Measurements from ENCODE around the gene FXYD5. TPM values are rescaled to one million over a fixed set of nuclear protein-coding genes. Genes with fewer than 3 reads are reported as not detected.

The FXYD5 gene
- total RNA-seq, 1 experiment from 2014 or later, result 123 TPM

GRCh38 chr19:35179830-35180229 is 25.3 kb downstream of the FXYD5 start:
- H3K79me2 ChIP-seq (ENCODE audit: insufficient read depth, low read length), result no peaks in the 10 kb centered on the region
- H3K9me3 ChIP-seq (ENCODE audit: control insufficient read depth in 1 of 2, insufficient read depth in 1 of 2, low read depth in 1 of 2, low read length in 2 of 2), result no peaks in the 10 kb centered on the region
- no peak overlapping the region for H3K27ac ChIP-seq (ENCODE audit: low read depth, low read length)
- H3K4me3 ChIP-seq (replicated peaks in 1 of 2; ENCODE audit: low read depth in 1 of 2, low read length in 2 of 2), result no peak overlapping the region
- TF ChIP-seq YY1 (IDR thresholded peaks at IDR 0.05; ENCODE audit: extremely low read depth, insufficient replicate concordance, low read depth, low read length) (no peak), CTCF (IDR thresholded peaks at IDR 0.05 in 2 of 3, conservative IDR thresholded peaks at IDR 0.05 in 1 of 3; ENCODE audit: borderline replicate concordance in 1 of 3, insufficient read depth in 1 of 3, low read depth in 2 of 3, low read length in 2 of 3) (no peak), CBX3 (IDR thresholded peaks at IDR 0.05; ENCODE audit: low read depth) (no peak), ELF1 (IDR thresholded peaks at IDR 0.05; ENCODE audit: borderline replicate concordance, low read depth) (no peak), CEBPB (IDR thresholded peaks at IDR 0.05; ENCODE audit: low read depth) (no peak)
- H3K4me1 ChIP-seq (ENCODE audit: control insufficient read depth in 1 of 2, insufficient read depth in 2 of 2, low read length in 2 of 2), result peaks cover 5 to 24% of the 10 kb centered on the region in 2 experiments; a peak in 2 of 4 replicates
- H3K4me2 ChIP-seq (ENCODE audit: low read length), result no peak overlapping the region
- H2AFZ ChIP-seq (ENCODE audit: low read depth, low read length, poor library complexity, severe bottlenecking), result no peak overlapping the region
- ChIA-PET RAD21 (ENCODE audit: low non-redundant PET in 1 of 2, low total read pairs in 2 of 2, uncharacterized antibody in 2 of 2, unreplicated experiment in 2 of 2) (no interaction called here), CTCF (no interaction called here), POLR2A (no interaction called here)
- intact Hi-C loops (cut with micrococcal nuclease), result no loop called here
- H3K27me3 ChIP-seq (ENCODE audit: insufficient read depth, low read length), result no peaks in the 10 kb centered on the region
- H3K9me2 ChIP-seq (ENCODE audit: insufficient read depth), result no peaks in the 10 kb centered on the region
- H4K20me1 ChIP-seq (ENCODE audit: insufficient read depth), result no peaks in the 10 kb centered on the region
- no peak overlapping the region for H3K9ac ChIP-seq (ENCODE audit: low read length)
- no peak for DNase-seq (ENCODE audit: low read depth, low spot score)
- BruUV-seq (replicated peaks), result no TSS peak
- no peak for ATAC-seq
- H3K36me3 ChIP-seq (ENCODE audit: control insufficient read depth in 1 of 2, insufficient read depth in 2 of 2, low read length in 2 of 2), result no peaks in the 10 kb centered on the region

- H3K4me1 ChIP-seq (ENCODE audit: control insufficient read depth in 1 of 2, insufficient read depth in 2 of 2, low read length in 2 of 2), result peaks cover 0 to 8% of the 10 kb centered on the region in 2 experiments; a peak in 1 of 4 replicates
- H3K9ac ChIP-seq (ENCODE audit: low read length), result no peak overlapping the region
- intact Hi-C loops (cut with micrococcal nuclease), result no loop called here
- no peaks in the 10 kb centered on the region for H3K9me2 ChIP-seq (ENCODE audit: insufficient read depth)
- H3K4me3 ChIP-seq (replicated peaks in 1 of 2; ENCODE audit: low read depth in 1 of 2, low read length in 2 of 2), result no peak overlapping the region
- CTCF ChIA-PET, result no interaction called here
- no peaks in the 10 kb centered on the region for H4K20me1 ChIP-seq (ENCODE audit: insufficient read depth)
- H3K27me3 ChIP-seq (ENCODE audit: insufficient read depth, low read length), result no peaks in the 10 kb centered on the region
- RAD21 ChIA-PET (ENCODE audit: low non-redundant PET in 1 of 2, low total read pairs in 2 of 2, uncharacterized antibody in 2 of 2, unreplicated experiment in 2 of 2), result no interaction called here
- no peak overlapping the region for H3K4me2 ChIP-seq (ENCODE audit: low read length)
- POLR2A ChIA-PET, result no interaction called here
- no peaks in the 10 kb centered on the region for H3K9me3 ChIP-seq (ENCODE audit: control insufficient read depth in 1 of 2, insufficient read depth in 1 of 2, low read depth in 1 of 2, low read length in 2 of 2)
- BruUV-seq (replicated peaks), result no TSS peak
- DNase-seq (ENCODE audit: low read depth, low spot score) (no peak), ATAC-seq (no peak)
- no peak overlapping the region for H3K27ac ChIP-seq (ENCODE audit: low read depth, low read length)
- no peak overlapping the region for H2AFZ ChIP-seq (ENCODE audit: low read depth, low read length, poor library complexity, severe bottlenecking)
- TF ChIP-seq ZBTB33 (IDR thresholded peaks at IDR 0.05; ENCODE audit: extremely low read depth, insufficient replicate concordance, low read length) (no peak), ZFX (IDR thresholded peaks at IDR 0.05) (no peak), CTCF (IDR thresholded peaks at IDR 0.05 in 2 of 3, conservative IDR thresholded peaks at IDR 0.05 in 1 of 3; ENCODE audit: borderline replicate concordance in 1 of 3, insufficient read depth in 1 of 3, low read depth in 2 of 3, low read length in 2 of 3) (no peak), EZH2phosphoT487 (IDR thresholded peaks at IDR 0.05; ENCODE audit: borderline replicate concordance) (no peak), FOSL1 (IDR thresholded peaks at IDR 0.05; ENCODE audit: low read depth) (no peak)
- H3K79me2 ChIP-seq (ENCODE audit: insufficient read depth, low read length), result no peaks in the 10 kb centered on the region
- no peaks in the 10 kb centered on the region for H3K36me3 ChIP-seq (ENCODE audit: control insufficient read depth in 1 of 2, insufficient read depth in 2 of 2, low read length in 2 of 2)
Measured at GRCh38 chr19:35181387-35181786, 26.9 kb downstream of the FXYD5 start.
